NCI-H524 treated with DMSO at 0.1 percent for 48 hours (cell line): ENCODE results near the gene AKT3.
A peak's percentile ranks its signal among the peaks of the same experiment; 100 is the strongest.

Experiments used
- DNase-seq: peaks from one replicate; lab custom pipeline; 2025; lab: John Stamatoyannopoulos, UW

AKT3 gene

DNA sequence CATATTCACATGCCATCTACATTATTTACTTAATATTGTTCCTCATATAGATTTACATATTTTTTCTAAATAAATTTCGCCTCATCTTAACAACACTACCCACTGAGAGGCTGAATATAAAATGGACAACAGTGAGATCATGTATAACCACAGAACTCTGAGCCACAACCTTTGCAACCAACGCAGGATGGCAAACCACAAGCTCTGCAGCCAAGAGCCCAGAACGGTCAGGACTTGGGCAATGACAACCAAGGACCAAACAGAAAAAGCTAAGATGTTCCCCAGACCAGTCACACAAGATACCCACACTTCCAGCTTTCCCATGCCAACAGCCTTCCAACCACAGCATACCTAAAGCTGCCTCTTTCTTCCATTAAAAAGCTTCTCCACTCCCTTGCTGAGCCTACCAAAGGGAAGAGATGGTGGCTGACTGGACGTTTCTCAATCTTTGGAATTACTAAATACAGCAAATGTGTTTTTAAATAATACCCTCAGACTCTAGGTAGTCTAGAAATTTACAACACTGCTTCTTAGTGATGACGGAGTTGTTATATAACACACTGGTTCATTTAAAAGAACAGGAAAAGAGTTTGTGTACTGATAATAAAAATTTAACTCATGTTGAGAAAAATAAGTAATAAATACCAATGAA, 117.9 kb downstream of the AKT3 start:
- DNase-seq, result no peak

- DNase-seq, result no peak
Observed at GRCh38 chr1:243731301-243731891, 118.6 kb downstream of the AKT3 start.

- DNase-seq, result no peak
Observed at GRCh38 chr1:243730487-243731150, 119.4 kb downstream of the AKT3 start.

DNA sequence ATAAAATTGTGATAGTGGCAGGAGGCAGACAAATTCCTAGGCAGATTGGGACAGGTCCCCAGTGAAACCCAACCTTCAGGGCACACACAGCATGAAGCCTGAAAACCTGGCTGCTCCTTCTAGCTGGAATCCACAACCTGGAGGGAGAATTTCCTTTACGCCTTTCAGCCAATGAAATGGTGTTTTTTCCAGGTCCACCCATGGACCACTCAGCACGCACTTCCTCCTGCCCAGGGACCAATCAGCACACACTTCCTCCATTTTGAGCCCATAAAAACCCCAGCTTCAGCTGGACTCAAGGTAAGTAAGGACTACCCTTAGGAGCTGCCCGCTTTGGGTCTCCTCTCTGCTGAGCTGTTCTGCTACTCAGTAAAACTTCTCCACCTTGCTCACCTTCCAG, 120.1 kb downstream of the AKT3 start:
- DNase-seq, result no peak

DNA sequence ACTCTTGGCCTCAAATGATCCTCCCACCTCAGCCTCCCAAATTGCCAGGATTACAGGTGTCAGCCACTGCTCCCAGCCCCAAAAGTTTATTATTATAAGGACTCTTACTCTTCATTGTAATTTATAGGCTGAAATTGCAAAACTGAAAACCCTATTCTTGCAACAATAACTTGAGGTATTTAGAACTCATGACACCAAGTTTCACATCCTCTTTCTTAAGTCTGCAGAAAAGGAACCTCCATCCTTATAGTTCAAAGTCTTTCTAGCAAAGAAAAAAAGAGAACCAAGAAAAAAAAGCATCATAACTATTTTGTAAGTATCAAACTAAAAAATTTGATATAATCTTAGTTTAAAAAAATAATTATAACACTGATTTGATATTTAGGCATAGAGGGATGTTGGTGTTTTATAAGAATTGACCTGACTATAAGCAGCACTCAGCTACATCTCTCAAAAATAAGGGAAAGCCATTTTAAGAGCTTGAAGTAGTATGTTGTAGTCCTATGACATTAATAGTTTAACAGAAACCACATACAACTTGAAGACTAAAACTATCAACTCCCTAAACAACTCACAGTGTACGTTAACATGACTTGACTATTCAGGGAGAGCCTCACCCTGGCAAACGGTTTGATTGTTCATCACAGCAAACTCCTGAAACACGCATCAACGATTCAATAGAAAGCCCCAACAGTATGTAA, 122.4 kb downstream of the AKT3 start:
- no peak for DNase-seq

DNA sequence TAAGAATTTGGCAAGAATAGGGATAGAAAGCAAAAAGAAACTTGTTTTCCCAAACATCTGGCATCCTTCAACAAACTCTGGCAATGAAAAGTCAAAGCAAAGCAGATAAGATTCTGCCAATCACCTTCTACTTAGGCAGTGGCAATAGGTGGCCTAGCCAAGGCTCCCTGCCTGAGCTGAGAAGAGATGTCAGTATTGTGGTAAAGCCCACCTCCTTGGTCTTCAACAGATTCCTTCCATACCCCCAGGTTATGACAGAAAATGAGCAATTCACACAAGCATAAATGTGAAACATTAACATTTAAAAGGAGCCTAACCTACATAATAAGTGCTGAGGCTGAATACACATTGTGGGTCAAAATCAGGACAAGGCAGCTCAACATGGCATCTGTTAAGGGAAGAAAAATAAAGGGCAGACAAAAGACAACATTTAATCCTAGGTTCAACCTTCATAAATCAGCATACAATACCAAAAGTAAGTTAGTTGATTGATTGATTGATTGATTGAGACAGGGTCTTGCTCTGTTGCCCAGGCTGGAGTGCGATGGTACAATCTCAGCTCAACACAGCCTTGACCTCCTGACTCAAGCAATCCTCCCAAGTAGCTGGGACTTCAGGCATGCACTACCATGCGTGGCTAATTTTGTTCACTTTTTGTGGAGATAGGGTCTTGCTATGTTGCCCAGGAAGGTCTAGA, 123.1 kb downstream of the AKT3 start:
- DNase-seq, result no peak

DNA sequence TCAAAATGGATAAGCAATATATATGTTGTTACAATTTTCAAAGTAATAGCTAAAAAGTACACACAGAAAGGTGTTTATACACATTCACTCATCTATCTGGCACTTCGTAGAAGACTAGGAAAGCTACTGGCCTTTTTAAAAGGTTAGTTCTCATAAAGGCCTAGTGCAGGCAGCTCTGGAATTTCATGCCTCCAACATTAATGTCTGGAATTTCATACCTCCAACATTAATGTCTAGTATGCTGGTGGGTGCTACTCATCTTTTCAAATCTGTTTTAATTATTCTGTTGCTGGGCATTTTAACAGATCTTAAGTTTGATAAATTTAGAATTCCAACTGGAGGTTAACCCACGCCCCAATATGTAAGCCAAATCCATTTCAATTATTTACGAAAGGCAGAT, 124.2 kb downstream of the AKT3 start:
- no peak for DNase-seq

DNA sequence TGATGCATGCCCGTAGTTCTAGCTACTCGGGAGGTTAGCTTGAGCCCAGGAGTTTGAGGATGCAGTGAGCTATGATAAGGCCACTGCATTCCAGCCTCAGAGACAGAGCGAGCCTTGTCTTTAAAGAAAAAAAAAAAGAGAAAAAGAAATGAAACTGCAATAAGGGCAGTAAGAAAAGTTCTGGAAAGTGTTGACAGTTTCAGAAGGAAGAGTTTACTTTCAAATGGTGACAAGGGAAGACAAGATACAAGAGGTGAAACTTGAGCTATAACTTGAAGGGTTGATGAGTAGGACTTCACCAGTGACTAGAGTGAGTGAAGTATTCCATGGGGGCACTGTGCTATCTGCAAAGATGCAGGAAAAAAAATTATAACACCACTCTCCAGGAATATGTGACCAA, 125.0 kb downstream of the AKT3 start:
- no peak for DNase-seq

DNA sequence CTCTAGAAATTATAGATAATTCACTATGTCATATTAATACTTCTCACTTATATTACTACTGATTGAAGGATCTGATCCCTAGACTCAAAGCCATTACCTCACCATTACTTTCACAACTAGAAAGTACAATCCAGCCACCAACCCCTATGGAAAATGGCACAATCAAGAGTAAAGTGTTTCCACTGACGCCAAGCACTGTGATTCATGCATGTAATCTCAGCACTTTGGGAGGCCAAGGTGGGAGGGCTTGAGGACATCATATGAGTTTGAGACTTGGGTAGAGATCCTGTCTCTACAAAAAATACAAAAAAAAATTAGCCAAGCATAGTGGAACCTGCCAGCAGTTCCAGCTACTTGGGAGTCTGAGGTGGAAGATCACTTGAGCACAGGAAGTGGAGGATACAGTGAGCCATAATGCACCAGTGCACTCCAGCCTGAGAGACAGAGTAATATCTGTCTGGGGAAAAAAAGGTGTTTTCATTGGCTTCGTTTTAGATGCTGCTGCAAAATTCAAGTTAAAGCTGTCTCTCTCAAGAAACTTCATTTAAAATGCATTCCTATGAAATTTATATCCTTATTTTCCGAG, 126.5 kb downstream of the AKT3 start:
- DNase-seq, result no peak

DNA sequence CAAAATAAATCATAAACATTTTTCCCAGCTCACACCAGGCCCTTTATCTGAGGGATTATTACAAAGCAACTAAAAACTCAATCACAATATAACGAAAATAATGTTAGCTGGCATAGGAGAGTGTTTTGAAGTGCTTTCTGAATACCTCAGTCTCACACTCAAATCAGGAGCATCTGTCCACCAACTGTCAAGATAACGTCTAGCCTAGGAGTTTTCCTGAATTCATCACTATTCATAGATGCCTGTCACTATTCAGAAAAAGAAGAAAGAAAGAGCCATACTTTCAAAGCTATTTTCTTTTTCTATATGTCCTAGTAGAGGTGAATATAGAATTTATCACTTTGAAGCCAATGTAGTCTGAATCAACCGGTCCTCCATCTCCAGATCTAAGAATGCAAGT, 127.0 kb downstream of the AKT3 start:
- DNase-seq, result peak; percentile 86

- DNase-seq, result no peak
Observed at GRCh38 chr1:243719476-243719875, 130.6 kb downstream of the AKT3 start.

- DNase-seq, result no peak
Observed at GRCh38 chr1:243718893-243719292, 131.2 kb downstream of the AKT3 start.

- no peak for DNase-seq
Observed at GRCh38 chr1:243718022-243718421, 132.0 kb downstream of the AKT3 start.

GRCh38 chr1:243716906-243717305, 133.1 kb downstream of the AKT3 start:
- DNase-seq, result no peak

GRCh38 chr1:243715285-243715684, 134.8 kb downstream of the AKT3 start:
- no peak for DNase-seq

DNA sequence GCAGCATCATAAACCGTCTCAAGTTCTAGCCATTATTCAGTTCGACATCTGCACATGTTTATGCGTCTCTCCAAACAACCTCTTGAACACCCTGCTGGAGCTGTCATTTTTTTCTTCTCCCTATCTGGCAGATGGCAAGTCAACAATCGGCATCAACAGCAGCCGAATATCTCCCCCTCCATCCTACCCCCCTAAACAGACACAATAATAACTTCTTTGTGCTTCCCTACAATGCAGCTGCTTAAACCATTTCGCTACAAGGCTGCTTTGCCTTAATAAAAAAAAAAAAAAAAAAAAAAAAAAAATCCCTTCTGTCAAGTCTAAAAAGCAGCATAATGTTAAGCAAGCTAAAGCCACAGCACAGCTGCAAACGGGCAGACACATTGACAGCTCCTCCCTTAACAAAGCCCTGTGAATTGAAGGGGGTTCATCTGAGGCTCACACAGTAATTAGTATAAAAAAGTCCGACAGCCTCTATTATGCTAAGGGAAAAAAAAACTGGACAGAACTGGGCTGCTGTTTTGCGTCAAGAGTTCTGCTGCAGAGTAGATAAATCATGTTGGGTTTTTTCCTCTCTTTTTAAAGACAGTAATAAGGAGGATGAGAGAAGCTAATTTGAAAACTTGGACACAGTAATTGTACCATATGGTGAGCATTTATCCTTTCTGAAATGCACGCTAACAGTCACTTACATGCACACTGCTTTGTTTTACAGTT, 136.4 kb downstream of the AKT3 start:
- DNase-seq, result peak; percentile 98

DNA sequence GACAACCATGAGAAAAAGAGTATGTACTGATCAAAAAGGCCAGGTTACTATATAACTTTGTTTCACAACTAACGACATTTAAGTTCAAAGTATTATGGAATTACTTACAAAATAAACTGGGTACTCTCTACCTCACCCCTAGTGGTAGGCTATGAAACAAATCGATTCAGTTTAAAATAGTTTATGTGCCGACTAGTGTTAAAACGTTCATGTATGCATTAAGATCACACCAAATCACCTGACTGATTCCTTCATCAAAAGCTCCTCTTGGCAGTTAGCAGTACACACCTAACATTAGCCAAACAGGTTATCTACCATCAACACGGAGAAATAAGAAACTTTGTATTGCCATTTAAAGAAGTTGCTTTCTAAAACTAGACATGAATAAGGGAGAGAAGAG, 137.1 kb downstream of the AKT3 start:
- peak; percentile 87 for DNase-seq

DNA sequence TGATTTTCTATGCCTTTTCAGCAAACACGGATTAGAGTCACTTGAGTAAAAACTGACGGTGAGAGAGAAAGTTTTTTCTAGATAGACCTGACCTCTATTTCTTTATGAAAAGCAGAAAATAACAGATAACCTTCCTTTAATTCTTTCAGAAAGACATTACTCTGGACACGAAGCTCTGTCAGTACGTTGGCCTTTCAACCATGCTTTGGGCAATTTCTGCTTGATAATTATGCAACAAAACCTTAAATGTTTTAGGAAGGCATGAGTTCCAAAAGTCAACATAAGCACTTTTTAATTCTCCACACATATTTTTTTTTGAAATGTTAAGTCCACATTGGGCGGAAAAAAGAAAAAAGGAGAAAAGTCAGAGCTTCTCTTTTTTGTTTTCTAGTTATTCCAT, 137.8 kb downstream of the AKT3 start:
- DNase-seq, result no peak

DNA sequence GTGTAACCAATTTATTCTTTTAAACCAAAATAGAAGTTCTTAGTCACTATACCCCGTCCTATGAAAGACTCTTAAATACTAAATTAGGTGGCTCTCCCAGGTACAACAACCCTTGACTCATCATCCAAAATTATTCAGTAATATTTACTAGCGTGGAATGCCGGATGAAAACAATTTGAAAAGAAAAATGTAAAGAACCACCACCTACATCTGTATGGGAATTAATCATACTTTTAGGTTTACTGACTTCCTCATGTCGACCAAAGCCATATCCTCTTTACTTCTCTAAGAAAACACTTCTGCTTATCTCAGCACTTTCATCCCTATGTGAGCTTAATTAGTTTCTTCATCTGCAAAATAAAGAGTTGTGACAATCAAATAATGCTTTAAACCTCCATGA, 139.6 kb downstream of the AKT3 start:
- no peak for DNase-seq

GRCh38 chr1:243708210-243708609, 141.8 kb downstream of the AKT3 start:
- no peak for DNase-seq

GRCh38 chr1:243706563-243706962, 143.5 kb downstream of the AKT3 start:
- DNase-seq, result no peak
